ENCODE data around the gene TANGO6.
"Not testable (repeated sequence)": the region's sequence is repeated elsewhere in the genome, so short reads cannot be mapped to it uniquely, and the experiment has no call there.

TANGO6 gene

GRCh38 chr16:69017036-69017783 is 173.9 kb downstream of the TANGO6 start:
- peak; percentile 79 for DNase-seq

GRCh38 chr16:69019811-69020210 is 176.5 kb downstream of the TANGO6 start:
- DNase-seq, result no peak

DNA sequence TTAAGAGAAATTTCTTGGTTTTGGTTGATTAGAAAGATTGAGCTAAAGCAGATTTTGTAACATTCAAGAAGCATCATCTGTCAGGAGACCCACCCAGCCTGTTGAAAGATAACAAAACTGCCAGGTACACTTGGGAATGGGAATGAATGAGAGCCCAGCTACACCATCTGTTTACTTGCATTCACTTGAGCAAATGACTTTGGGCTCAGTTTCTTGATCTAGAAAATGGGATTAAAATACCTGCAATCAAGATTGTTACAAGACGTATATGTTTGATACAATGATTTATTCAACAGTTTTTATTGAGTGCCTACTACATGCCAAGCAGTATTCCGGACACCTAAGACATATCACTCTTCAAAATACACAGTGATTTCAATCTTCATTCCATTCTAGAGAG is 185.8 kb downstream of the TANGO6 start:
- no peak for DNase-seq

DNA sequence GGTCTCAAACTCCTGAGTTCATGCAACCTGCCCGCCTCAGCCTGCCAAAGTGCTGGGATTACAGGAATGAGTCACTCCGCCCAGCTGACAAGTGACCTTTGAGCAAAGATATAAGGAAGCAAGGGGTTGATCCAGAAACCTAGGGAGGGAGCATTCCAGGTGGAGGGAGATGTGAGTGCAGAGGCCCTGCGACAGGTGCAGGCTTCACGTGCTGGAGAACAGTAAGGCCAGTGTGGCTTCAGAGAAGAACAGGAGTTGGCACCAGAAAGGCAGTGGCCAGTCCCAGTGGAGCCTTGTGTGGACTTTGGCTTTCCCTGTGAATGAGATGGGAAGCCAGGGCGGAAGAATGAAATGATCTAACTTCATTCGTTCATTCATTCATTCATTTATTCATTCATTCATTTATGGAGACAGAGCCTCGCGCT is 188.6 kb downstream of the TANGO6 start:
- DNase-seq, result no peak

DNA sequence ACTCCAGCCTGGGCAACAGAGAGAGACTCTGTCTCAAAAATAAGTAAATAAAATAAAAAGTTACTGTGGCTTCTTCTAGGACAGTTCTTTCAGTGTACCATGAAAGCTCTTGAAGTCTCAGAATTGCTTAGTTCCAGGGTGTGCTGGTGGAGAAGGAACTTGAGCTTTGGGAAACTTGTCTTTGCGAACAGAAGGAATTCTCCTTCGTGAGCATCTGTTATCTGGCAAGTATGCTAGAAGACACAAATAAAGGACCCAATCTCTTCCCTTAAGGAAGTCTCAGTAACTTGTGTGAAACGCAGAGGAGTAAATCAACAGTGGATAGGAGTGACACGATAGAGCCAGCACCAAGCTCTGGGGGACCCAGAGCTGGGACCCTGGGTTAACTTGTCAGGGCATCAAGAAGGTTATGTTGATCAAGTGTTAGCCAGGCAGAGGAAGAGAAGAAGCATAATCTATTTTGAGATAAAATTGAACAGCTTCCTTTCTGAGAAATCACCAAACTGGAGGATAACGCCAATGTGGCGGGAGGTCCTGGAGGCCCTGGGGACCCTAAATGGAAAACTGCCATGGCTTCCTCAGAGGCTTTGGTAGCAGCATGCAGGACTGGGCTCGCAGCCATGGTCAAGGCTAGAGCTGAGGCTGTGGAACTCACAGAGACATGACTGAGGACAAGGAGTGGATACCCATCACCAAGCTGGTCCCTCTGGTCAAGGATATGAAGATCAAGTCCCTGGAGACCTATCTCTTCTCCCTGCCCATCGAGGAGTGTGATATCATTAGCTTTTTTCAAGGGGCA is 190.0 kb downstream of the TANGO6 start:
- DNase-seq, result no peak

DNA sequence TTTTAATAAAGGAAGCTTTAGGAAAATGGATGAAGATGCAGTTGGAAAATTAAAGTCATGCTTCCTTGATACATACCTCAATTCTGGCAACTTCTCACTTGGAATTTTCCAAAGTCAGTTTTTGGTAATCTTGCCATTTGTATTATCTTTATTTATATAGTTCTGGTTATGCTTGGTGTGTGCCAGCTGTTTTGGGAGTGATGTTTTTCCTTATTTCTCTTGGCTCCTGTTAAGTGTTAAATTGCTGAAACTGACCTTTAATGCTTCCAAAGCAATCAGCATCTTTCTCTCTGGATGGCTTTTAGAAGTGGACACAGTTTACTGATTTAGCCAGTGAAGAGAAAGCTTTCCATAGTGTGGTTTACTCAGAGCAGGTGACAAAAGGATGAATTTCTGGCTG is 192.0 kb downstream of the TANGO6 start:
- DNase-seq, result no peak

DNA sequence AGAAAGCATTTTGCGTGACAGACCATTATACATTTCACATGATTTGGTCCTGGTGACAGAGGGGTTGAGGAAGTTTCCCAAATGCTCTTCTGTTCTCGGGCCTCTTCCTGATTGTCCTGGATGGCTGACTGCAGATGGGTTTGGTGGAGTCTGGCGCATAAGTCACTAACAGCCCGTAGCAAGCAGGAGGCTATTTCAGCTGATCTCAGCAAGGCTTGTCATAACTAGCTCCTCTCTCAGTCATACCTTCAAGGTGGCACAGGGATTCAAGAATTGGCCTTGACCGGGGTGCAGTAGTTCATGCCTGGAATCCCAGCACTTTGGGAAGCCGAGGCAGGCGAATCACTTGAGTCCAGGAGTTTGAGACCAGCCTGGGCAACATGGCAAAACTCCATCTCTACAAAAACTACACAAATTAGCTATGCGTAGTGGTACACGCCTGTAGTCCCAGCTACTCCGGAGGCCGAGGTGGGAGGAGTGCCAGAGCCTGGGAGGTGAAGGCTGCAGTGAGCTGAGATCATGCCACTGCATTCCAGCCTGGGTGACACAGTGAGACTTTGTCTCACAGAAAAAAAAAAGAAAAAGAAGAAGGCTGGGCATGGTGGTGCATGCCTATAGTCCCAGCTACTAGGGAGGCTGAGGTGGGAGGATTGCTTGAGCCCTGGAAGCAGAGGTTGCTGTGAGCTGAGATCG is 193.2 kb downstream of the TANGO6 start:
- no peak for DNase-seq

- no peak for DNase-seq
These were observed 194.2 kb downstream of the TANGO6 start for GRCh38 chr16:69037373-69038160.

DNA sequence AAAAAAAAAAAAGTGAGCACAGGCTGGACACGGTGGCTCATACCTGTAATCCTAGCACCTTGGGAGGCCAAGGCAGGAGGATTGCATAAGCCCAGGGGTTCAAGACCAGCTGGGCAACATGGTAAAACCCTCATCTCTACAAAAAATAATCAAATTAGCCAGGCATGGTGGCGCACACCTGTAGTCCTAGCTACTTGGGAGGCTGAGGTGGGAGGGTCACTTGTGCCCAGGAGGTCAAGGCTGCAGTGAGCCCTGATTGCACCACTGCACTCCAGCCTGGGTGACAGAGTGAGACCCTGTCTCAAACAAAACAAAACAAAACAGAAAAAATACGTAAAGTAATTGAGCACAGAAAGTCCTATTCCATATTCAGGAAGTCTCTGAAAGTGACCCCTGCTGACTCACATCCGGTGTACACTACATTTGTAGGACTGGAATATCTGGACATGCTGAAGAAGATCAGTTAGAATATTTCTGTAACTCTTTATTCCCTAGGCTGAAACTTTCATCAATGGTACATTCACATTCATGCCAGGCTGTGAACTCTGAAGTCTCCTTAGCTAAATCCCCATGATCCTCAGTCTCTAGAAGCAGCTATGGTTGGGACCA is 196.1 kb downstream of the TANGO6 start:
- no peak for DNase-seq

DNA sequence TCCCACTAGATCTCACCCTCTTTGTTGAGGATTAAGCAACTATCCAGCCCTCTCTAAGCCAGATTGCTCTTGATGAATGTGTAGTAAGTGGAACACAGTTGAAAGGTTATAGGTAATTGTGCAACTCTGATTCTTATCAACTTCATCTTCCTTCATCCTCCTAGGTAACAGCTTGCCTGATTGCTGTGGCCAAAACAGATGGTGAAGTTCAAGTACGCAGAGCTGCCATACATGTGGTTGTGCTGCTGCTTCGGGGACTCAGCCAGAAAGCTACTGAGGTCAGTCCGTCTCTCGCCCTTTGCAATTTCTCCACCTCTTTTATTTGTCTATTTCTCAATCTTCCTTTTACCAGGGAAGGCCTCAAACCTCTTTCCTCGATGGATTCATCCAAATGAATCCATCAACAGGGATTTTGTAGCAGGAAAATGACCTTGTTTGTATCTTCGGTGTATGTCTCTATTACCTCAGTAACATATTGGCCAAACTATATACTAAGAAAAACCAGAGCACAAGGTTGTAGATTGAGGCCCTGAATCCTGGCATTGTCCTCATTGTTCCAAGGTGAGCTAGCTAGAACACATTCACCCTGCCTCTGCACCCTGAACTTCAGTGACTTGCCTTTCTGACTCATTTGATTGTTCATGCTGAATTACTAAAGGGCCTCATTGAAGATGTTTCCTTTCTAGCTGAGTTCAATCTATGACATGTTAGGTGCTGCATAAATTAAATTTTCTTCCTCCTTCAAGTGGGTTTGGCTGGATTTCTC is 197.0 kb downstream of the TANGO6 start:
- DNase-seq, result no peak

DNA sequence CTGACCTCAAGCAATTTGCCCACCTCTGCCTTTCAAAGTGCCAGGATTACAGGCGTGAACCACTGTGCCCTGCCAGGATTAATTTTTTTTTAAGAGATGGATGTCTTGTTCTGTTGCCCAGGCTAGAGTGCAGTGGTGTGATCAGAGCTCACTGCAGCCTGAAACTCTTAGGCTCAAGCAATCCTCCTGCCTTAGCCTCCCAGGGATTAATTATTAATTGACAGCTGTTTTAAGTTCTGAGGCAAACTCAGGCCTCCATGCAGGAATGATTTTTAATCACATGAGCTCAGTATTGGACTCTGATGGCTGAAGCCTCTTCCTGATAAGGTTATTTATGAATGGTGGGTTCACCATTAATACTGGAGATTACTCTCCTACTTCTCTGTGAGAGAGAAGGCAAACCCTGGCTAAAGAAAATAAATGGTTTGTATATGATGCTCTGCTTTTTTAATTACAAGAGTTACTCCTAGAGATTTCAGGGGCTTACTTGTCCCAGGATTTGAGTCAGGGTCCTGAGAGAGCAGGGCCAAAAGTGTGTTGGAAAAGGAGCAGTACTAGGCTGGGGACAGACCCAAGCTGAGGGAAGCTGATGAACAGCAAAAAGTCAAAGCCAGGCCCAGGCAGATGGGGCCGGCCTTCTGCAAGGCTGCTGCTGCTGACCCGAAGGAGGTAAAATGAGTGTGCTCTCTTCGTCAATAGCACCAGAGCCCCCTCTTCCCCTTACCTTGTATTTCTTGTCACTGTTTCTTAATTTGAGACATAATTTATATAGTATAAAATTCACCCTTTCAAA is 205.2 kb downstream of the TANGO6 start:
- DNase-seq, result no peak

- DNase-seq, result no peak
These were observed 205.8 kb downstream of the TANGO6 start for GRCh38 chr16:69049146-69049545.

GRCh38 chr16:69049603-69050375 is 206.5 kb downstream of the TANGO6 start:
- DNase-seq, result no peak

DNA sequence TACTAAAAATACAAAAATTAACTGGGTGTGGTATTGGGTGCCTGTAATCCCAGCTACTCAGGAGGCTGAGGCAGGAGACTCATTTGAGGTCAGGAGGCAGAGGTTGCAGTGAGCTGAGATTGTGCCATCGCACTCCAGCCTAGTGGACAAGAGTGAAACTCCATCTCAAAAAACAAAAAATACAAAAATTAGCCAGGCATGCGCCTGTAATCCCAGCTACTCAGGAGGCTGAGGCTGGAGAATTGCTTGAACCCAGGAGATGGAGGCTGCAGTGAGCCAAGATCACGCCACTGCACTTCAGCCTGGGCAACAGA is 208.1 kb downstream of the TANGO6 start:
- DNase-seq, result not testable (repeated sequence)

DNA sequence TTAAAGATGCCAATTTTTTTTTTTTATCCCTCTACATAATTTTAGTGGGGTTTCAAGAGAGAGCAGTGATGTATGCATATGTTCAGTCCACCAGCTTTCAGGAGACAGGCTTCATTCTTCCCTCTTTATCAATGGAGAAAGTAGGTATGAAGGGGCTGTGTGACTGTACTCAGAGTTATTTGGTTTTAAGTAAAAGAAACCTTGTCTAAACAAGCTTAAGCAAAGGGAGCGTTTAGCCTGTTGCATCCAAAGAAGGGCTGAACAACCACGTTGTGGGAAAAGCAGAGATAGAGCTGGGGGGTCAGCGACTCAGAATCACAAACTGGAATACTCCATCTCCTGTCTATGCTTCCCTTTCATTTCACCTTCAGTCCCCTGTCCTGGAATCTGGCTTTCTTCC is 211.7 kb downstream of the TANGO6 start:
- DNase-seq, result no peak

- no peak for DNase-seq
These were observed 212.6 kb downstream of the TANGO6 start for GRCh38 chr16:69055980-69056379.

GRCh38 chr16:69056421-69056820 is 213.1 kb downstream of the TANGO6 start:
- DNase-seq, result no peak

DNA sequence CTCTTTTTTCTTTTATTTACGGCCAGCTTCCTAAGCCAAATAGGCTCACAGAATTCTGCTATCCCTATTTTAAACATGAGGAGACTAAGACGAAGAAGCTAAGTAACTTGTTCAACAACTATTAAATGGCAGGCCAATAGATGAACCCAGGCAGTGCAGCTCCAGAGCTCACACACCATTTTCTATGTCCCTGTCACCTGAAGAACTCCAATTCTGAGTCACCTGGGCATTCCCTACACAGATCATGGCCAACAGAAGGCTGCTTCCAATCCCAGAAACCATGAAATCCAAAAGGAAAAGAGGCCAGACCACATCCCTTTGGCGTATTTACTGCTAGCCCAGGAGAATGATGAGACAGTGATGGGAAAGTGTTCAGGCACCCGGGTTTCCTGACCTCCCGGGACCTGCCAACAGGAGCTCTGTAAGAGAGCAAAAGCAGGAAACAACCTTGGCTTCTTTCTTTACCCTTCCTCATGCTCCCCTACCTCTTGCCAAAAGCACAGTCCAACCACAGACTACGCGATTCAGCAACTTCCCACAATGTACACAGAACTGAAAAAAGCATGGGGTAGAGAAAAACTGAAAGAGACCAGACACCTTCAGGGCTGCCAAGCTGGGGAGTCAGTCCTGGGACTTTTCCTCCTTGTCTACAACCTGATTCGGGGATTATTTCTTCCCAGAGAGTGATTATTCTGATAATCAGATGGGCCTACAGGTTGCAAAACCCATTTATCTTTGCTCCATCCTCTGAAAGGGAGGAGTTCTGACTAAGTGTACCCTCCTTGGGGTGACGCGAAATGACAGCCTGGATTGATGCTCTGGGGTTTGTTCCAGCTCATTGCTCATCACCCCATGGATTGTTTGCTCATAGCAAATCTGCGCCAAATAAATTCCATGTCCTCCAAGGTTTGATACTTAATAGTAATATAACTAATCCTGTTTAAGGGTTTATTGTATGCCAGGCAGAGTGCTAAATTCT is 214.4 kb downstream of the TANGO6 start:
- DNase-seq, result no peak

- not testable (repeated sequence) for DNase-seq
These were observed 220.2 kb downstream of the TANGO6 start for GRCh38 chr16:69063491-69063890.
